CD4-positive, alpha-beta T cell treated with Interleukin-21 for 1 hour (primary cell): ENCODE data around the gene CA10.

ENCODE experiments used
- DNase-seq: peaks from one replicate; pipeline ENCODE4 v3.0.0-alpha.2; 2020

CA10 gene

DNA sequence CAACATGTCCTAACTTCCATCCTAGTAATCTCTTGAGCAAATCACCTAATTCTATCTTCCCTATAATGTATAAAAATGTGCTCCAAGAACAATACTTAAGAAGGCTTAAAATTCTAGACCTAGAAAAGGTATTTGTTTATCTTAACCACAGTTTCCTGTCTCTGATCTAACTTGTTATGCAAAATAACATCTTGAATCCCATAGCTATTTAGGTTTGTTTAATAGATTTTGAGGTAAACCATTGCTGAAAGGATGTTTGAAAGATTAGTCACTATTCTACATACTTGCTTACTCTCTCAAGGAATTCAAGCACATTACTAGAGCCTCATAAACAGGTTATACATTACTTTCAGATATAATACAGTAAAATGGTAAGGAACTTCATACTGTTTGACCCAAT lies 13.0 kb downstream of the CA10 start:
- no peak for DNase-seq

- DNase-seq, result no peak
Measured at GRCh38 chr17:52143542-52143941, 15.0 kb downstream of the CA10 start.

- DNase-seq, result no peak
Measured at GRCh38 chr17:52140601-52141000, 17.9 kb downstream of the CA10 start.

- DNase-seq, result no peak
Measured at GRCh38 chr17:52138752-52139151, 19.8 kb downstream of the CA10 start.

DNA sequence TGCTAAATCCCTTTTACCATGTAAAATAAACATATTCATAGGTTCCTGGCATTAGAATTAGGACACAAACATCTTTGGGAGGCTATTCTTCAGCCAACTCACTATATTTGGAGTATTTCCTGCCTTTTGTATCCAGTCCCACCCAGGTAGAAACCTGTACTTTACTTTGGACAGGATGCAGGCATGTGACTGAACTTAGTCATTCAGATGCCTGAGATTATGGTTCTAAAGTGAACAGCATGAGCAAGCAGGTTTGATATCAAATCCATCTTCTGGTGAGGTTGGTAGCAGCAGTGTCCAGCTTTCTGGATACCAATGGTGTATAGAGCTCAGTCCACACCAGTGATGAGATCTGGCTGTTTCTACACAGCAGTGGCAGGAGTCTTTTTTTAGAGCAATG lies 20.2 kb downstream of the CA10 start:
- DNase-seq, result no peak

DNA sequence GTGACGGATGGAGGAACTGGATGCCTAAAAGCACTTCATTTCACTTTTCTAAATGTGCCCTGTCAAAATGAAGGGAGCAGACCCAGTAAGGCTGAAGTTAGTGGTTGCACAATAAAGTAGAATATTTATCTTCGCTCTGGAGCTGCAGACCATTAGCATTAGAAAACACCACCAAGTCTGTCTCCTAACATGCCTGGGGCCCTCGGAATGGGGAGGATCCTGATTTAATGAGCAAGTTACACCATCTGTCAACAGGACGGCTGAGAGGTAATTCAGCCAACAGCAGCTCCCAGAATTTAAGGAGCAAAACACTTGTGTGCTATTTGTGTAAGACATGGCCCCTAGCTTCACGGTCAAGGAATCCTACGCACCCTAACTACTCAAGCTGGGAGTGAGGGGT lies 22.3 kb downstream of the CA10 start:
- DNase-seq, result no peak

DNA sequence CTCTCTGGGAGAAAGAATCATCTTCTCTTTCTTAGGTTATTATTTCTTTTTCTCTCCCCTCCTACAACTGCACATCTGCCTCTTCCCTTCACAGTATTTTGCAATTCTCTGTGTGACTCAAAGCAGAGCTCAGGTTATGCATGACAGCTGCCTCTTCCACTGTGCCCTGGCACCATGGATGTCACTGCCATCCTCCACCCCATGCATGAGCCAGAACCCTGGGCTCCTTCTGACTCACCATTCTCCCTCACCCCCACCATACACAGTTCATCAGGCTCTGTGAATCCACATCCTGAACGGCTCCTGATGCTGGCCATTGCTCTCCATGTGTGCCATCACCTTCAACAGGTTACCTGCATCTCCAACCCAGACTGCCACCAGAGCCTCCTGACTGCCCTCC lies 23.9 kb downstream of the CA10 start:
- DNase-seq, result no peak

GRCh38 chr17:52128721-52129120 lies 29.8 kb downstream of the CA10 start:
- no peak for DNase-seq

- DNase-seq, result no peak
Measured at GRCh38 chr17:52124993-52125392, 33.5 kb downstream of the CA10 start.

DNA sequence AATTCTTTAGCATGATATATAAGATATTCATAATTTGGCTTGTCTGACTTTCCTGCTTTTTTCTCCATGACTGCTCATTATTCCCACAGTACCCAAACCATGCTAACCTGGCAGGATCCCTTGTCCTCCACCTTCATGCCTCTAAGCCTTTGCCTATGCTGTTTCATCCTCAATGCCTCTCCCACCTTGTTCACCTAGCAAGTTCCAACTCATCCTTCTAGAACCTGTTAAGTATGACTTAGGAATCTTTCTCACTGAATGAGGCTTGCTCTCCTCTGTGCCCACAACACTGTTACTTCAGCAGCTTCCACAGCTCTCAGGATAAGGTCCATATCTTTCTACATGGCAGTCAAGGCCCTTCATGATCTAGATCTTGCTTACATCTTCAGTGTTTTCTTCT lies 34.0 kb downstream of the CA10 start:
- DNase-seq, result no peak

- no peak for DNase-seq
Measured at GRCh38 chr17:52120465-52120864, 38.0 kb downstream of the CA10 start.

GRCh38 chr17:52110923-52111581 lies 47.5 kb downstream of the CA10 start:
- no peak for DNase-seq

- peak; percentile 29 for DNase-seq
Measured at GRCh38 chr17:52106638-52107261, 51.8 kb downstream of the CA10 start.

DNA sequence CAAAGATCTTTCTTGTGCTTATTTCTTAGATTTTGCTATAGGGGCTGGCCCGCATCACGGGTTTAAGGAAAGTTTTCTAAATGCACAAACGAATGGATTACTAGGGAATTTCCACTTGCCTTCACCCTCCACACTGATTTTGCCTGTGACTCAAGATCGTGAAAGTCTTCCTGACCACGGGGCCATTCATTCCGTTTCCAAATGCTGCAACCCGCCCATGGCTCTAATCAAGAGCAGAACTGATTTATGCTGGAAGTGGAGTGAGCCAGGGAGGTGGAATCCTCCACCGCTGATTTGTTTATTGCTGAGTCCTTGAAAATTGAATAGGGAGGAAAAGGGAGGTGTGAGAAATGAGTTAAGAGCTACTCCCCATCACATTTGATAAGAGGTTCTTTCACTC lies 52.4 kb downstream of the CA10 start:
- DNase-seq, result no peak

- DNase-seq, result no peak
Measured at GRCh38 chr17:52105591-52105990, 52.9 kb downstream of the CA10 start.

GRCh38 chr17:52096056-52096455 lies 62.5 kb downstream of the CA10 start:
- DNase-seq, result no peak

- no peak for DNase-seq
Measured at GRCh38 chr17:52084176-52084575, 74.3 kb downstream of the CA10 start.

DNA sequence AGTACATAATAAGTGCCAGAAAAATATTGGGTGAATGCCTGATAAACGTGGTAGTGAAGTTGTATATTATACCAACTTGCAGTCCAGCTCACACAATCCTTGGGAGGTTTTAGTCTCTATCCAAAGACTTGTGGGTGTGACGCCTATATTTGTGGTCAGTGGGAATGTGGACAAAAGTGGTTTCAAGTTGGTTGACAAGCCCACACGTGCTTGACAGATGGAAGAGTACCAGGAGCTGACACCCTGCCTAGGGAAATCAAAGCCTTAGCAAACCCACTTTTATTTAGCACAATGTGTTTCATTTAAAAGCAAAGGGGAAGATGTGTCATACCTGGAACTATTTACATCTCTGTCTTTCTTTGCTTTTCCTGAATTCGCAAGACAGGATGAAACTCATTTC lies 79.0 kb downstream of the CA10 start:
- no peak for DNase-seq

DNA sequence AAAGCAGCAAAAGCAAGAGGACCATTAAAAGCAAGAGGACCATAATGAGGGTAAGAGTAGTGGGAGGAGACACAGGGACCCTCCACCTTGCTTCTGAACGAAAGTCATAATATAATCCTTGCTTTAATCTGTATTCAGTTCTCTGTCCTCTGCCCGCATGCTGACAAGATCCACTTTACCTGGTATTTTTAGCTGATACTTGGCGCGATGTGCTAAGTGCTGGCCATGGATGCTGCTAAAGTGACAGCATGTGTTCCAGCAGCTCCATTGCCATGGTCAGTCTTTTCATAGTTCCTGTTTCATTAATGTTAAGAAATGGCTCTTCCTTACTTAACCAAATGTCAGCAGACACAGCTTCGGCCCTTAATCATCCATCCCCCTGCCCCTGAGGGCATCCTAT lies 86.8 kb downstream of the CA10 start:
- DNase-seq, result no peak

GRCh38 chr17:52064791-52065211 lies 93.7 kb downstream of the CA10 start:
- no peak for DNase-seq

DNA sequence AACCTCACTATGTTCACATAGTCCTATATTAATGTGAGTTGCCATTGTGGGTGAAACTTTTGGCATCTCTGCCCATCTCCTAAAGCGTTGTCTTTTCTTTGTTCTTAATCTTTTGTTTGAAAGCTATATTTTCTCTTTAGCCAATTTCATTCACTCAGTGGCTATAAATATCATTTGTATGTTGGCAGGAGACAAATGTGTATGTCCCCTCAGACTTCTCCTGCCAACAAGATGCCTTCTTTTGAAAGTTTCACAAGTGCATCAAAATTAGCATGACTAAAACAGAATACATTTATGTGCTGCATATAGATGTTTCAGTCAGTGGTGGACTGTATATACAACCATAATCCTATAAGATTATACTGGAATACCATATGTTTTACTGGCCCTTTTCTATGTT lies 109.0 kb downstream of the CA10 start:
- no peak for DNase-seq

GRCh38 chr17:52049051-52049450 lies 109.5 kb downstream of the CA10 start:
- DNase-seq, result no peak

DNA sequence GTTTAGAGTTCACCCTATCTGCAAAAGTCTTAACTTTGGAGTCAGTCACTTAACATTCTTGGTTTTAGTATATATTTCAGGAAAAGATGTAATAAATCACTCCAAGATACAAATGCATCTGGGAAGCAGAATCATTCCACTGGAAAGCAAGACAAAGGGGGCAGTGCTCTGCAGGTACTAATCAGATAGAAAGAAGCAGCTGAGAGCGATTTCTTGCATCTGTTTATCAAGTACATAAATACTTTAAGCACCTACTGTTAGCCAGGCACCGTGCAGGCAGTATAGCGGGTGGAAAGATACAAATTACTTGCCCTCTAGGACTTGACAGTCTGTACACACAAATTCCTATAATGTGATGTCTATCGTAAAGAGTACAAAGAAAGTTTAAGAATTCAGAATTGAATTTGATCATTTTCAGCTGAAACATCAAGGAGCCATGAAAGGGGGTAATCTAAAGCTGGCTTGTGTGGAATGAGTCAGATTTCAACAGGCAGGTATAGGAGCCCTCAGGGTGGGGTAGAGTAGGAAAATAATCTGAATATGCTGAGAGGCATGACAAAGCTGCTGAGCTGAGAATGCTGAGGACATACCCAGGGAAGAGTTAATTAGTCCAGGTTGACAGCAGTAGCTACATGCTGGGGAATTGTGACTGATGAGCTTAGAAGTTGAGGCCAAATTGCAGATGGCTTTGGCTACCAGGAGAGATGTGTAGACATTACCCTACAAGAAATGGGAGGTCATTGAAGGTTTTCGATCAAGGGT lies 110.2 kb downstream of the CA10 start:
- no peak for DNase-seq

- DNase-seq, result no peak
Measured at GRCh38 chr17:52047086-52047485, 111.4 kb downstream of the CA10 start.
